Activated CD4-positive, alpha-beta T cell treated with anti-CD3 and anti-CD28 coated beads, Interleukin-2, amount 50 U/mL, for 16 hours (primary cell): ENCODE measurements around the gene CELSR2.

Experiments
- DNase-seq: peaks from one replicate; pipeline ENCODE4 v3.0.0-alpha.2; 2020

The CELSR2 gene

GRCh38 chr1:109229531-109230127 is 19.7 kb upstream of the CELSR2 start:
- no peak for DNase-seq

GRCh38 chr1:109231066-109231465 is 18.3 kb upstream of the CELSR2 start:
- no peak for DNase-seq

GRCh38 chr1:109235137-109235536 is 14.2 kb upstream of the CELSR2 start:
- DNase-seq: no peak

- no peak for DNase-seq
Measured at GRCh38 chr1:109237512-109237911, 11.8 kb upstream of the CELSR2 start.

- no peak for DNase-seq
Measured at GRCh38 chr1:109238382-109238781, 11.0 kb upstream of the CELSR2 start.

- no peak for DNase-seq
Measured at GRCh38 chr1:109239047-109239408, 10.3 kb upstream of the CELSR2 start.

- DNase-seq: peak; percentile 35
Measured at GRCh38 chr1:109239409-109240068, 9.8 kb upstream of the CELSR2 start.

GRCh38 chr1:109240158-109241152 is 8.9 kb upstream of the CELSR2 start:
- DNase-seq: peak; percentile 23

- DNase-seq: no peak
Measured at GRCh38 chr1:109241344-109241743, 8.0 kb upstream of the CELSR2 start.

GRCh38 chr1:109241841-109242345 is 7.4 kb upstream of the CELSR2 start:
- DNase-seq: no peak

GRCh38 chr1:109242387-109242786 is 7.0 kb upstream of the CELSR2 start:
- no peak for DNase-seq

GRCh38 chr1:109243221-109243620 is 6.1 kb upstream of the CELSR2 start:
- DNase-seq: no peak

- no peak for DNase-seq
Measured at GRCh38 chr1:109243860-109244552, 5.3 kb upstream of the CELSR2 start.

GRCh38 chr1:109246141-109246551 is 3.2 kb upstream of the CELSR2 start:
- DNase-seq: no peak

- DNase-seq: no peak
Measured at GRCh38 chr1:109247401-109248365, 1.7 kb upstream of the CELSR2 start.

GRCh38 chr1:109248444-109248796 is 919 bp upstream of the CELSR2 start:
- no peak for DNase-seq

GRCh38 chr1:109249654-109250401 is 489 bp downstream of the CELSR2 start:
- no peak for DNase-seq

GRCh38 chr1:109250454-109251276 is 1.3 kb downstream of the CELSR2 start:
- no peak for DNase-seq

- no peak for DNase-seq
Measured at GRCh38 chr1:109251277-109252166, 2.2 kb downstream of the CELSR2 start.
